ENCODE results near the gene DOCK4. TPM values are rescaled to one million over a fixed set of nuclear protein-coding genes. Genes with fewer than 3 reads are reported as not detected.

DOCK4 gene
- total RNA-seq, 1 experiment from 2014 or later, result 7.7 TPM

DNA sequence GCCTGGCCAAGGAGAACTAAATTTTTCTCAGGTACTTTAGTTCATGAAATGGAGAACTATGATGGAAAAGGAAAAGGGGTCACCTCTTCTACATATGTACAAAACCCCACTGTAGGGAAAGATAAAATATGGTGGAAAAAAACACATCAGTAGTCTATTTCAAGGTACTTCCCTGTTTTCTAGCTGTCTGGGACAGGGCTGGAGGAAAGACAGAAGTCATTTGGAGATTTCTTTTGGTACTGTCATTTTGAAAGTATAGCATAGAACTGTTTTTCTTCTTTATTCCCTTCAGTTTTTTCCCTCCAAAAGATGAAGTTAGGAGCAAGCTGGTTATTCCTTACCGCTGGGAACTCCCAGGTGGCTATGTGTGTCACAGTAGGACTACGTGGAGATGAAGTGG, 196.1 kb downstream of the DOCK4 start:
- no peak for DNase-seq (ENCODE audit: low read depth)

GRCh38 chr7:112009081-112009480, 197.1 kb downstream of the DOCK4 start:
- DNase-seq (ENCODE audit: low read depth), result peak; percentile 84

GRCh38 chr7:112007185-112007584, 199.0 kb downstream of the DOCK4 start:
- DNase-seq (ENCODE audit: low read depth), result no peak

- DNase-seq (ENCODE audit: low read depth), result no peak
These were observed 200.1 kb downstream of the DOCK4 start for GRCh38 chr7:112006071-112006470.

- no peak for DNase-seq (ENCODE audit: low read depth)
These were observed 200.9 kb downstream of the DOCK4 start for GRCh38 chr7:112005205-112005775.

GRCh38 chr7:112001091-112001826, 204.9 kb downstream of the DOCK4 start:
- DNase-seq (ENCODE audit: low read depth), result peak; percentile 94

- DNase-seq (ENCODE audit: low read depth), result no peak
These were observed 207.9 kb downstream of the DOCK4 start for GRCh38 chr7:111998326-111998725.

DNA sequence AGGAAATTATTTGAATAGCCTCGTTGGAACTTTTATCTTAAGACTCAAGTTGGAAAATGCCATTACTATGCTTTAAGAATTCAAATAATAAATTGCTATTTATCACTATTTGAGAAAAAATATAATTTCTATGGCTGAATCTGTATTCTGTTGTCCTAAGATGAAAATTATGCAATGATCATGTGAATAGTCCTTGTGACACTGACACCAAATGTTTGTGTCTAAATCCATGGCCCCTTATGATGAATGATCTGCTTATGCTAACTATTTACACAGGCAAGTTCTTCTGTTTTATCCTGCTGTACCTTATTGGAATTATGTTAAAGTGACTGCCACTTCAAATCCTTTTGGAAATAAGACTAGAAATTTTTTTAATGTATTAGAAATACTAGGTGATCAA, 208.7 kb downstream of the DOCK4 start:
- no peak for DNase-seq (ENCODE audit: low read depth)

- no peak for DNase-seq (ENCODE audit: low read depth)
These were observed 213.6 kb downstream of the DOCK4 start for GRCh38 chr7:111992601-111993000.

DNA sequence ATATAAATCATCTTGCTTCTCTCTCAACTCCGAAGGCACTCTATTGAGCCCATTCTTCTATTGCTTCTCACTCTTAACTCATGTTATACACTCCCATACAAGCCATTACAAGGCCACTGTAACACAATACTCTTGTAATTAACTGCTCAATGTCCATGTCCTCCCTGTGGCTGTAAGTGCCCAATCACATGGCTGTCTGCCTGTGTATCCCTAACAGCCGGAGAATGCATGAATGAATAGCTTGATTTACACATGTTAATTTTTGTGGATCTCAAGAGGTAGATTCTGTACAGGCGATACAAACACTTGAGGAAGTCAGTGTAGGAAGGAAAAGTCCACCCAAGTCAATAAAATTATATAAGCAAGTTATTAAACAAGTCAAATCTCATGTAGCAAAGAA, 215.6 kb downstream of the DOCK4 start:
- DNase-seq (ENCODE audit: low read depth), result no peak

- no peak for DNase-seq (ENCODE audit: low read depth)
These were observed 218.3 kb downstream of the DOCK4 start for GRCh38 chr7:111987886-111988285.

DNA sequence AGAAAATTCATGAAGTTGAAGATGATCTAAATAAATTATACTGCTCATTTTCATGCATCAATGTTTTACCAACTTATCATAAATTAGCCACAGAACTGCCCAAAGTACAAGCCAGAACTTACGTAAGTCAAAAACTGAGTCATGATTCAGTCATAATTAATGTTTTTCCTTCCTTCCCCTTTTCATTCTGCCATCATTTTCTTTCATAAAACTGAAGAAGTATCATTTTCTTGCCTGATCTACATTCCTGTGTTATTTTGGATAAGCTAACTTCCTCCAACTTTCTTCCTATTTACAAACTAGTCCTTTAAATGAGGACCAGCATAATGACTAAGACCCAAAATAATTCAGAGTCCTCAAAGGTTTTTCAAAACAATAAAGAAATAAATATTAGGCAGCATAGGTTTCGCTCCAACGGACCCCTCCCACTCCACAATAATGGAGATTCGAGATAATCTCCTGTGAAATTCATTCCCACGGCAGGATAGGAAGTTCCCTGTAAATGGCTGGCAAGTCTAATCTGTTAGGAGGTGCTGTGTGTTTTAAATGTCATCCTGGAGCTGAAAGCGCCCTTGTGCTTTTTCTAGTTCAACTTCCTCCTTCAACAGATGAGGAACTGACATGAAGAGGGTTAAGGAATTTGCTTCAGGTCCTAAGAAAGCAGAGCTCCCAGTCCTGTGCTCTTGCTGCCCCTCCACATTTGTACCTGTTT, 218.9 kb downstream of the DOCK4 start:
- DNase-seq (ENCODE audit: low read depth), result peak; percentile 52

DNA sequence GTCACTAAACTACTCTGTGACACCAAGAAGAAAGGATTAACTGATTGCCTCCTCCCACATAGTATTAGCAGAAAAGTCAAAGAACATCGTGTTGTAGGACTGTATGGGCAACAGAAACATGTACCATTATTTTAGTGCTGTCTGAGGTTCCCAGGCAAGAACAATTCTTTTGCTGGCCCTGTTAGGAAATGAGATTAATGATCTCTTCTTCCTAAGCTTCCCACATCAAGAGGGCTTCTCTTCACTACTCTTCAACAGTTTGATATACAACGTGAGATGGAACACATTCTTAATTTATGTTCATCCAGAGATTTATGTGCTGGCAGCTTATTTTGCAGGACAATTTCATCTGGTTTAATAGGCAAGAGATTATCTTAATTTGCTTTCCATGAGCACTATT, 219.6 kb downstream of the DOCK4 start:
- no peak for DNase-seq (ENCODE audit: low read depth)

GRCh38 chr7:111985798-111986197, 220.4 kb downstream of the DOCK4 start:
- no peak for DNase-seq (ENCODE audit: low read depth)

DNA sequence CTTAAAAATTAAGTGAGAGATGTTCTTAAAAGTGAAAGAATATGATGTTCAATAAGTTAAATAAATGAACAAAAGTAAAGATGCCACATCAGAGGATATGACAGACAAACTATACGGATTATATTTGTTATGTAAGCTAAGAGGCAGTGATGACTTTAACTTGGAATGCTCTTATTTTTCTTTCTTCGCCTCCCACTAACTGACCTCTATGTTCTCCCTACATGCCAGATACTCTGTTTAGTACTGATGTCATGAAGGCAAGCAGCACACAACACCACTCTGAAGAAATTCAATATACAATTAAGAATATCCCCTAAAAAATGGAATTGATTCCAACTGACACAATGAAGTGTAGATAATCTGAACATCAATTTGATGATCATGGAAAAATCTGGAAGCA, 223.4 kb downstream of the DOCK4 start:
- DNase-seq (ENCODE audit: low read depth), result no peak

DNA sequence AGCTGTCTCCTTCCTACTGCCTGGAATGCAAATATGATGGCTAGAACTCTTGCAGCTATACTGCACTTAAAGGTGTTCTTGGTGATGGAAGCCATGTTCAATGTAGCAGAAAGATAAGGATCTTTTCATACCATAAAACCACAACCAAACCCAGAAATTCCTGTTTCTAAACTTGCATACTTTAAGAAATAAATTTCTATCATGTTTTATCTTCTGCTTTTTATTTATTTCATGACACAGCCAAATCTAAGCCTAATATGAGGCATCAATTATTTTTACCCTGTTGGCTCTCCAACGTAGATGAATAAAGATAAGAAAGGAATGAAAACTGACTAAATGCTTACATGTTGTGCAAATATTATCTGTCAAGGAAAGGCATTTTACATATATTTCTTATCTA, 224.1 kb downstream of the DOCK4 start:
- peak; percentile 57 for DNase-seq (ENCODE audit: low read depth)

- DNase-seq (ENCODE audit: low read depth), result no peak
These were observed 225.5 kb downstream of the DOCK4 start for GRCh38 chr7:111980725-111981124.

GRCh38 chr7:111975346-111975745, 230.9 kb downstream of the DOCK4 start:
- DNase-seq (ENCODE audit: low read depth), result no peak

DNA sequence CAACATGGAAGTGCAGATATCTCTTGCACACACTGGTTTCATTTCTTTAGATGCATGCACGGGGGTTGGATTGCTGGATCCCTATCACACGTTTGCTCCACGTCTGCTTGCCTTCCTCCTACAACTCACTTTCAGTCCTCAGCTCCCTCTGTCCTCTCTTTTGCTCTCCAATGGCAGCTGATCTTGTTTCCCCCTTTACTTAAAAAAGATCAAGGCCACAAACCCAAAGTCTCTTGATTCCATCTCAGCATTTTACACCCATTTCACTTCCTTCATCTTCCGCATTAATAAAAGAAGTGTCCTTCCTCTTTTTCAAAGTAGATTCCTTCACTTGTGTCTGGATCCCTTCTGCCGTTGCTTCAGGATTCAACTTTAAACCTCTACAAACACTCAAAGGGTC, 245.2 kb downstream of the DOCK4 start:
- no peak for DNase-seq (ENCODE audit: low read depth)

DNA sequence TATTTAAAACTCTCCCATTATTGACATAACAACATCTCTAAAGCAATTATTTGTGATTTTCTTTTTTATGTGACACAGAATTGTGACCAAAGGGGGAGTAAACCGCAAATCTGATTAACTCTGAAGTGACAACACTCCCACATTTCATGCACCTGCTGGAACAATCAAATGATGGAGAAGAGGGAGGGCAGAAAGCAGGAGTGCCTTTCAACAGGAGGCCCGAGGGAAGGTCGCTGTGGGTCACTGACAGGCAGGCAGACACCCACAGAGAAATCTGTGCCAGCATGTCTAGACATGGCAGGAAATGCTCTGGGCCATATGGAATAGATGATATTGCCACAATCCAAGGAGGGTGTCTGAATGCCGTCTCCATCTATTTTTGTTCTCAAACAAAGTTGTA, 247.3 kb downstream of the DOCK4 start:
- DNase-seq (ENCODE audit: low read depth), result no peak

GRCh38 chr7:111958431-111958830, 247.8 kb downstream of the DOCK4 start:
- no peak for DNase-seq (ENCODE audit: low read depth)

GRCh38 chr7:111955616-111956015, 250.6 kb downstream of the DOCK4 start:
- no peak for DNase-seq (ENCODE audit: low read depth)
